ENCODE data around the gene KLK3. TPM values are rescaled to one million over a fixed set of nuclear protein-coding genes. Genes with fewer than 3 reads are reported as not detected.

Gene KLK3
- total and polyA plus RNA-seq, 2 of the 4 experiments (the other 2 are of a cell fraction), result not detected

- Histone ChIP-seq H3K79me1 (ENCODE audit: low read depth in 1 of 2, low read length in 2 of 2) (no peaks in the 10 kb centered on the region), H3K27me3 (ENCODE audit: control insufficient read depth, insufficient read depth, low read length) (no peaks in the 10 kb centered on the region), H3K14ac (replicated peaks; ENCODE audit: low read depth, low read length) (no peak overlapping the region), H4K8ac (ENCODE audit: low read depth in 2 of 2, low read length in 2 of 2) (no peak overlapping the region), H2AK9ac (replicated peaks; ENCODE audit: low read depth, low read length, poor library complexity) (no peak overlapping the region), H2BK5ac (ENCODE audit: low read depth, low read length, poor library complexity, severe bottlenecking) (no peak overlapping the region), H3K9me3 (ENCODE audit: control insufficient read depth, insufficient read depth, low read length) (no peaks in the 10 kb centered on the region), H2AFZ (replicated peaks; ENCODE audit: low read length, poor library complexity) (no peak overlapping the region), H2BK15ac (ENCODE audit: low read depth, low read length) (no peak overlapping the region), H2BK20ac (ENCODE audit: low read depth, low read length) (no peak overlapping the region), H4K20me1 (ENCODE audit: insufficient read depth, low read length) (no peaks in the 10 kb centered on the region), H3K36me3 (ENCODE audit: control insufficient read depth, insufficient read depth, low read length) (no peaks in the 10 kb centered on the region), H3K4me3 (ENCODE audit: insufficient read depth, low read depth, low read length) (no peak overlapping the region), H2BK120ac (ENCODE audit: low read depth, low read length) (no peak overlapping the region), H3K4me2 (ENCODE audit: low read depth, low read length) (no peak overlapping the region), H4K5ac (ENCODE audit: low read depth, low read length) (no peak overlapping the region), H3K9ac (ENCODE audit: low read depth, low read length) (no peak overlapping the region), H3K9me1 (ENCODE audit: insufficient read depth, low read length) (no peaks in the 10 kb centered on the region), H3K4ac (ENCODE audit: low read depth, low read length) (no peak overlapping the region), H3K56ac (ENCODE audit: extremely low read depth, insufficient read depth, low read length) (no peak overlapping the region), H3K23ac (ENCODE audit: low read depth, low read length) (no peak overlapping the region), H3K27ac (ENCODE audit: insufficient read depth, low read length) (no peak overlapping the region), H3K18ac (ENCODE audit: low read depth, low read length) (no peak overlapping the region), H4K91ac (ENCODE audit: insufficient read depth, low read depth, low read length) (no peak overlapping the region), H2AK5ac (ENCODE audit: low read depth, low read length) (no peak overlapping the region), H3K4me1 (ENCODE audit: control insufficient read depth, insufficient read depth, low read length) (no peaks in the 10 kb centered on the region)
- no CpG with 5 or more reads among the region's 6 CpGs for WGBS, 2 experiments (ENCODE audit: extremely low coverage in 2 of 2, insufficient read length in 1 of 2)
- TF ChIP-seq CTCF (conservative IDR thresholded peaks at IDR 0.05; ENCODE audit: low read depth, low read length), result peak; percentile 17; the same call in 1 of the 2 replicates
- no peak for TF ChIP-seq CEBPB (IDR thresholded peaks at IDR 0.05; ENCODE audit: low read depth, low read length)
- no TSS peak for BruUV-seq (replicated peaks)
- DNase-seq (no peak), ATAC-seq (ENCODE audit: low read depth) (no peak)
- intact Hi-C loops (cut with micrococcal nuclease), result no loop called here
- ChIA-PET CTCF (no interaction called here), POLR2A (ENCODE audit: unreplicated experiment) (no interaction called here)
- in situ Hi-C loops (cut with MboI; ENCODE audit: low sequenced_read_pairs), result no loop called here
- dilution Hi-C loops (cut with HindIII; ENCODE audit: low sequenced_read_pairs, unreplicated experiment), result no loop called here
Observed at GRCh38 chr19:50838239-50838638, 16.5 kb upstream of the KLK3 start.
